Measurements from ENCODE around the gene MUC2. TPM values are rescaled to one million over a fixed set of nuclear protein-coding genes. Genes with fewer than 3 reads are reported as not detected.

Gene MUC2
- total and polyA plus RNA-seq, 2 of the 13 experiments (the other 11 are each of a cell fraction or from before 2014, with no cell fraction given) = not detected

DNA sequence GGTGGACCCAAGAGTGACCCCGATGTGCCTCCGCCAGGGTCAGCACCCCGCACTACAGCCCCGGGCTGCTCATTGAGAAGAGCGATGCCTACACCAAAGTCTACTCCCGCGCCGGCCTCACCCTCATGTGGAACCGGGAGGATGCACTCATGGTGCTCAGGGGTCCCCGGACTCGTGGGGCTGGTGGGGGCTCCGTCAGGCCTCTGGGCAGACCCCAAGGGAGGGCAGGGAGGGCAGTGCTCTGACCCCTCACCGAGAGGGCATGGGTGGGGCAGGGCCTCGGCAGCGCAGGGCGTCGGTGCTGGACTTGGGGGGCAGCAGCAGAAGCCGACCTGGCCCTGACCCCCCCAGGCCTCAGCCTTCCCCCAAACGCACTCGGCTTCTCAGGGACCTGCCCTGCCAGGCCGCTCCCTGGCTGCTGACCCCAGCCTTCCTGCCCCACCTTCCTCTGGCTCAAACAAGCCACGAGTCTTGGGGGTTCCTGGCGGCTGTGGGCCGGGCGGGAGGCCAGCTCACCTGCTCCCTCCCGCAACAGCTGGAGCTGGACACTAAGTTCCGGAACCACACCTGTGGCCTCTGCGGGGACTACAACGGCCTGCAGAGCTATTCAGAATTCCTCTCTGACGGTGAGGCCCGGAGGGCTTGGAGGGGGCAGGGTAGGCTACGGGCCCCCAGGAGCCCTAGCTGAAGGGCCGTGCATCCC lies 2.9 kb downstream of the MUC2 start:
- ChIA-PET CTCF (ENCODE audit: low intra/inter-chr PET ratio, low total read pairs) (no interaction called here), POLR2A (no interaction called here)
- Histone ChIP-seq H3K4me2 (ENCODE audit: low read depth, low read length) (no peak overlapping the region), H2AFZ (ENCODE audit: low read length) (no peak overlapping the region), H3K36me3 (replicated peaks in 1 of 2; ENCODE audit: control insufficient read depth in 1 of 2, insufficient read depth in 2 of 2, low read length in 2 of 2) (no peaks in the 10 kb centered on the region), H3K9ac (ENCODE audit: insufficient read depth, low read depth, low read length) (no peak overlapping the region), H3K79me2 (ENCODE audit: insufficient read depth, low read length) (no peaks in the 10 kb centered on the region), H3K4me1 (ENCODE audit: insufficient read depth, low read length) (peaks cover 18% of the 10 kb centered on the region), H3K27me3 (ENCODE audit: control insufficient read depth in 1 of 2, insufficient read depth in 2 of 2, low read length in 2 of 2) (peaks cover 11 to 38% of the 10 kb centered on the region in 2 experiments; a peak in 4 of 5 replicates), H3K9me3 (ENCODE audit: low read length) (no peaks in the 10 kb centered on the region), H4K20me1 (ENCODE audit: insufficient read depth, low read length) (no peaks in the 10 kb centered on the region), H3K4me3 (replicated peaks in 1 of 3; ENCODE audit: insufficient read depth in 1 of 3, low read depth in 2 of 3, low read length in 3 of 3) (no peak overlapping the region), H3K27ac (ENCODE audit: extremely low read length, insufficient read depth, low read length) (no peak overlapping the region)
- no peak for ATAC-seq
- in situ Hi-C loops (cut with HindIII; ENCODE audit: extremely low pct_ligation_motif_present, low pct_unique_long_range_greater_than_20kb) (no loop called here), intact Hi-C loops (cut with micrococcal nuclease; ENCODE audit: unreplicated experiment) (no loop called here)
- no TSS peak for BruUV-seq (replicated peaks)
- DNase-seq (ENCODE audit: low spot score) = no peak
- WGBS (ENCODE audit: low lambda C conversion rate) = 7% methylated on average over 3 of the region's 33 CpGs
- TF ChIP-seq SNAPC2 (CRISPR knock-in tag; IDR thresholded peaks at IDR 0.05) = no peak
- TF ChIP-seq ZNF878 (CRISPR knock-in tag; IDR thresholded peaks at IDR 0.05) = no peak
- no peak for TF ChIP-seq ZNF577 (CRISPR knock-in tag; IDR thresholded peaks at IDR 0.05; ENCODE audit: borderline replicate concordance, low read depth)
- TF ChIP-seq JUN (CRISPR knock-in tag; IDR thresholded peaks at IDR 0.05) = no peak
- TF ChIP-seq ZNF34 (CRISPR knock-in tag; IDR thresholded peaks at IDR 0.05; ENCODE audit: borderline replicate concordance) = no peak
- no peak for TF ChIP-seq U2AF1 (optimal IDR thresholded peaks at IDR 0.05; ENCODE audit: low read depth, low read length)
- TF ChIP-seq MIXL1 (CRISPR knock-in tag; IDR thresholded peaks at IDR 0.05) = no peak
- TF ChIP-seq, protein P1, sequence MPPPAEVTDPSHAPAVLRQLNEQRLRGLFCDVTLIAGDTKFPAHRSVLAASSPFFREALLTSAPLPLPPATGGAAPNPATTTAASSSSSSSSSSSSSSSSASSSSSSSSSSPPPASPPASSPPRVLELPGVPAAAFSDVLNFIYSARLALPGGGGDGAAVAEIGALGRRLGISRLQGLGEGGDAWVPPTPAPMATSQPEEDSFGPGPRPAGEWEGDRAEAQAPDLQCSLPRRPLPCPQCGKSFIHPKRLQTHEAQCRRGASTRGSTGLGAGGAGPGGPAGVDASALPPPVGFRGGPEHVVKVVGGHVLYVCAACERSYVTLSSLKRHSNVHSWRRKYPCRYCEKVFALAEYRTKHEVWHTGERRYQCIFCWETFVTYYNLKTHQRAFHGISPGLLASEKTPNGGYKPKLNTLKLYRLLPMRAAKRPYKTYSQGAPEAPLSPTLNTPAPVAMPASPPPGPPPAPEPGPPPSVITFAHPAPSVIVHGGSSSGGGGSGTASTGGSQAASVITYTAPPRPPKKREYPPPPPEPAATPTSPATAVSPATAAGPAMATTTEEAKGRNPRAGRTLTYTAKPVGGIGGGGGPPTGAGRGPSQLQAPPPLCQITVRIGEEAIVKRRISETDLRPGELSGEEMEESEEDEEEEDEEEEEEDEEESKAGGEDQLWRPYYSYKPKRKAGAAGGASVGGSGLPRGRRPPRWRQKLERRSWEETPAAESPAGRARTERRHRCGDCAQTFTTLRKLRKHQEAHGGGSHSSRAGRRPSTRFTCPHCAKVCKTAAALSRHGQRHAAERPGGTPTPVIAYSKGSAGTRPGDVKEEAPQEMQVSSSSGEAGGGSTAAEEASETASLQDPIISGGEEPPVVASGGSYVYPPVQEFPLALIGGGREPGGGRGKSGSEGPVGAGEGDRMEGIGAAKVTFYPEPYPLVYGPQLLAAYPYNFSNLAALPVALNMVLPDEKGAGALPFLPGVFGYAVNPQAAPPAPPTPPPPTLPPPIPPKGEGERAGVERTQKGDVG (CRISPR knock-in tag; IDR thresholded peaks at IDR 0.05; ENCODE audit: borderline replicate concordance) = no peak
- no peak for TF ChIP-seq JUND (CRISPR knock-in tag; IDR thresholded peaks at IDR 0.05)
- no peak for TF ChIP-seq HNRNPUL1 (IDR thresholded peaks at IDR 0.05; ENCODE audit: low read depth, low read length)
- no peak for TF ChIP-seq ZNF282 (IDR thresholded peaks at IDR 0.05; ENCODE audit: partially characterized antibody)
- no peak for TF ChIP-seq PHF20 (CRISPR knock-in tag; IDR thresholded peaks at IDR 0.05)
- TF ChIP-seq REL (CRISPR knock-in tag; conservative IDR thresholded peaks at IDR 0.05) = no peak
- no peak for TF ChIP-seq ARNT (IDR thresholded peaks at IDR 0.05)
- FAIRE-seq = no peak

All from HepG2 (cell line).